ENCODE data around the gene TLE3. TPM values are rescaled to one million over a fixed set of nuclear protein-coding genes. Genes with fewer than 3 reads are reported as not detected.

Gene TLE3
- polyA plus RNA-seq, 10 donors, result 19.1 to 35.3 (median 27.9) TPM

GRCh38 chr15:70099967-70100473 lies 2.3 kb upstream of the TLE3 start:
- DNase-seq, result peak in 1 of 3 donors; percentile 48

GRCh38 chr15:70099167-70099966 lies 1.6 kb upstream of the TLE3 start:
- DNase-seq, result peak; percentile 99

GRCh38 chr15:70098461-70099166 lies 897 bp upstream of the TLE3 start:
- DNase-seq, result peak in 2 of 3 donors; percentile 55 to 80

GRCh38 chr15:70098153-70098460 lies 390 bp upstream of the TLE3 start:
- DNase-seq, result no peak

- DNase-seq, result no peak
These were observed 725 bp downstream of the TLE3 start for GRCh38 chr15:70097063-70097320.

- peak in 2 of 3 donors; percentile 50 to 83 for DNase-seq
These were observed 1.3 kb downstream of the TLE3 start for GRCh38 chr15:70096215-70097062.

GRCh38 chr15:70095408-70096214 lies 2.1 kb downstream of the TLE3 start:
- DNase-seq, result peak in 1 of 3 donors; percentile 61

GRCh38 chr15:70094690-70095311 lies 2.9 kb downstream of the TLE3 start:
- DNase-seq, result peak in 1 of 3 donors; percentile 52

GRCh38 chr15:70093481-70094319 lies 4.0 kb downstream of the TLE3 start:
- peak in 1 of 3 donors; percentile 50 for DNase-seq

GRCh38 chr15:70093070-70093469 lies 4.6 kb downstream of the TLE3 start:
- peak in 1 of 3 donors; percentile 30 for DNase-seq

GRCh38 chr15:70092464-70093027 lies 5.2 kb downstream of the TLE3 start:
- peak in 1 of 3 donors; percentile 55 for DNase-seq

- DNase-seq, result no peak
These were observed 5.8 kb downstream of the TLE3 start for GRCh38 chr15:70091726-70092463.

GRCh38 chr15:70090436-70091296 lies 7.1 kb downstream of the TLE3 start:
- DNase-seq, result no peak

- no peak for DNase-seq
These were observed 8.1 kb downstream of the TLE3 start for GRCh38 chr15:70089692-70089971.

- peak; percentile 70 to 81 (median 78) for DNase-seq
These were observed 8.6 kb downstream of the TLE3 start for GRCh38 chr15:70088887-70089691.

GRCh38 chr15:70088455-70088854 lies 9.3 kb downstream of the TLE3 start:
- DNase-seq, result peak in 1 of 3 donors; percentile 46

GRCh38 chr15:70087708-70088352 lies 9.9 kb downstream of the TLE3 start:
- no peak for DNase-seq

Measured in muscle of back (tissue), 11 donors.